ENCODE measurements around the gene DRC1.

The DRC1 gene

DNA sequence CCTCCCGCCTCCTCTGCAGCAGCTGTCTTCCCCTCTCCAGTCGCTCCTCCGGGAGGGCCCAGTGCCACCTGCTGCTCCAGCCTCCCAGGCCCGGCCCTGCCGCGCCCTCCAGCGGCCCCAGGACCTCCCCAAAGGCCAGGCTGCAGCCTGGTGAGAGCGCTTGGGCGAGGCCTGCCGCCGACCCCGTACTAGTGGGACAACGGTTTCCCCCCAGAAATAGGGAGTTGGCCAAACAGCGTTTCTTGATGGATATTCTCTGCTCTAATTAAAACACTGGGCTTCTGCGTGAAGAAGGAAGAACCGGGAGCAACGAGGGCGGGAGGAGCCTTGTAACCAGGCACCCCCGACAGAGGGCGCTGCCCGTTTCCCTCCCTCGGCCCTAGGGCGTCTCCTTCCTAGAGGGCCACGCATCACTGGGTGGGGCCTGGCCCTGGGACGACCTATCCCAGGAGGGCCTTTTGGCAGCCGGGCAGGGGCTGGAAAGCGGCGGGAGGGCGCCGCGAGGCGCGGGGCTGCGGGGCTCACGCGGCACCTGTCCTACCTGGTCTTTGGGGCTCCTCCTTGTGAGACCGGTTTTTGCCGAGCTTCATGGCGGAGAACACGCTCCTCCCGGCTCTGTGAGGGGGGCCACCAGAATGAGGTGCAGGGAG is 101.6 kb downstream of the DRC1 start:
- DNase-seq (ENCODE audit: low read depth), result peak; percentile 24
- H3K4me3 ChIP-seq (ENCODE audit: low read depth, low read length), result no peak overlapping the region
- TF ChIP-seq CTCF (IDR thresholded peaks at IDR 0.05; ENCODE audit: insufficient read depth, low read depth, low read length, missing control alignments), result peak; percentile 66

- no peak for DNase-seq (ENCODE audit: low read depth)
- no peak overlapping the region for H3K4me3 ChIP-seq (ENCODE audit: low read depth, low read length)
Measured at GRCh38 chr2:26504002-26504401, 102.3 kb downstream of the DRC1 start.

GRCh38 chr2:26506279-26506678 is 104.6 kb downstream of the DRC1 start:
- TF ChIP-seq CTCF (IDR thresholded peaks at IDR 0.05; ENCODE audit: insufficient read depth, low read depth, low read length, missing control alignments), result no peak
- no peak overlapping the region for H3K4me3 ChIP-seq (ENCODE audit: low read depth, low read length)
- DNase-seq (ENCODE audit: low read depth), result no peak

More at GRCh38 chr2:26504002-26504401, 102.3 kb downstream of the DRC1 start:
- TF ChIP-seq CTCF (IDR thresholded peaks at IDR 0.05; ENCODE audit: insufficient read depth, low read depth, low read length, missing control alignments), result no peak
